MCF 10A (cell line): ENCODE results near the gene PRRC2A. TPM values are rescaled to one million over a fixed set of nuclear protein-coding genes. Genes with fewer than 3 reads are reported as not detected.

Experiments
- BruUV-seq: library from RNA; stranded (reverse); fragments of 400-500 nt; replicated peaks from 2 replicates; lab custom pipeline; 2021; lab: Mats Ljungman, UMichigan
- CTCF ChIA-PET: fragments of 300-600 bp; sonication (Branson Sonifier 250); formaldehyde crosslinking; extraction: SDS; loops from one replicate; lab custom pipeline; 2021; ENCODE audit warnings: antibody characterized with exemption, inconsistent platforms; lab: Yijun Ruan, JAX
- POLR2A ChIA-PET: fragments of 300-600, 350-650 bp; sonication (Branson Sonifier 250); formaldehyde crosslinking; extraction: SDS; loops from one replicate; lab custom pipeline; 2020; ENCODE audit warnings: antibody characterized with exemption, inconsistent platforms; lab: Yijun Ruan, JAX
- DNase-seq: peaks from one replicate; pipeline ENCODE4 v3.0.0-alpha.2; 2018; ENCODE audit not compliant: unreplicated experiment
- H3K27ac Mint-ChIP-seq: one replicate; pipeline ENCODE4 v1.8.0; 2022; ENCODE audit warnings: mild to moderate bottlenecking, low read depth, mixed read lengths; ENCODE audit not compliant: unreplicated experiment
- H3K27me3 Mint-ChIP-seq: one replicate; pipeline ENCODE4 v1.8.0; 2022; ENCODE audit warnings: mixed read lengths; ENCODE audit not compliant: insufficient read depth, unreplicated experiment
- H3K36me3 Mint-ChIP-seq: one replicate; pipeline ENCODE4 v1.8.0; 2022; ENCODE audit warnings: mild to moderate bottlenecking, moderate library complexity, mixed read lengths; ENCODE audit not compliant: insufficient read depth, unreplicated experiment
- H3K4me1 Mint-ChIP-seq: one replicate; pipeline ENCODE4 v1.8.0; 2022; ENCODE audit warnings: mixed read lengths; ENCODE audit not compliant: insufficient read depth, unreplicated experiment
- H3K4me3 Mint-ChIP-seq: one replicate; pipeline ENCODE4 v1.8.0; 2022; ENCODE audit warnings: mild to moderate bottlenecking, moderate library complexity, mixed read lengths; ENCODE audit not compliant: unreplicated experiment
- H3K9me3 Mint-ChIP-seq: one replicate; pipeline ENCODE4 v1.8.0; 2022; ENCODE audit warnings: mixed read lengths; ENCODE audit not compliant: unreplicated experiment
- intact Hi-C: fragments of 100-400 bp; cut with micrococcal nuclease; formaldehyde crosslinking; loops from 2 replicates; pipeline ENCODE4 v1.14.1; 2022
- total RNA-seq: library from RNA; stranded (reverse); gene quantifications from 2 replicates; pipeline ENCODE4 v1.2.3, GENCODE V29; 2022
- TF ChIP-seq, protein P1 (sequence below): fragments of 200-600 bp; IDR thresholded peaks from one replicate; pipeline ENCODE4 v1.8.0; 2022; ENCODE audit warnings: antibody characterized with exemption, mild to moderate bottlenecking; ENCODE audit not compliant: unreplicated experiment

The PRRC2A gene
- total RNA-seq, 1 experiment from 2014 or later, result 247 TPM

DNA sequence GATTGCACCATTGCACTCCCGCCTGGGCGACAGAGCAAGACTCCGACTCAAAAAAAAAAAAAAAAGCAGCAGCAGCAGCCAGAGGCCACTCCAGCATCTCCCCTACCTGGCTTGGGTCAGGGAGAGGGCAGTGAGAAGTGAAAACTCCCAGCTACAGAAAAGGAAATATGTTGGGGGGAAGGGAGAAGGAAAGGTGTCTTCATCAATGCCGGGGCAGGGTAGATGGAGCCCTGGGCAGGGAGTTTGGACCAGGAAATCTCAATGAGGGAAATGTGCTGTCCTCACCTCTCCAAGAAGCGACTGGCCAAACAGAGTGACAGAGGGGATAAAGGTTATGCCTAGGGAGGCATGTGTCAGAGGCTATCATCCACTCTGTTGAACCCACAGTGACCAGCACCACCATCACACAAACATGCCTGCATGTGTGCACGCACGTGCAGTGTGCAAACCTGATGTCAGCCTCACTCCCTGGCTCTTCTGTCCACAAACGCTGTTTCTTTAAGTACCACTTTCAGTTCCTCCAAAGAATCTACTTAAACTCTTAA lies 6.4 kb upstream of the PRRC2A start:
- TF ChIP-seq, protein P1, sequence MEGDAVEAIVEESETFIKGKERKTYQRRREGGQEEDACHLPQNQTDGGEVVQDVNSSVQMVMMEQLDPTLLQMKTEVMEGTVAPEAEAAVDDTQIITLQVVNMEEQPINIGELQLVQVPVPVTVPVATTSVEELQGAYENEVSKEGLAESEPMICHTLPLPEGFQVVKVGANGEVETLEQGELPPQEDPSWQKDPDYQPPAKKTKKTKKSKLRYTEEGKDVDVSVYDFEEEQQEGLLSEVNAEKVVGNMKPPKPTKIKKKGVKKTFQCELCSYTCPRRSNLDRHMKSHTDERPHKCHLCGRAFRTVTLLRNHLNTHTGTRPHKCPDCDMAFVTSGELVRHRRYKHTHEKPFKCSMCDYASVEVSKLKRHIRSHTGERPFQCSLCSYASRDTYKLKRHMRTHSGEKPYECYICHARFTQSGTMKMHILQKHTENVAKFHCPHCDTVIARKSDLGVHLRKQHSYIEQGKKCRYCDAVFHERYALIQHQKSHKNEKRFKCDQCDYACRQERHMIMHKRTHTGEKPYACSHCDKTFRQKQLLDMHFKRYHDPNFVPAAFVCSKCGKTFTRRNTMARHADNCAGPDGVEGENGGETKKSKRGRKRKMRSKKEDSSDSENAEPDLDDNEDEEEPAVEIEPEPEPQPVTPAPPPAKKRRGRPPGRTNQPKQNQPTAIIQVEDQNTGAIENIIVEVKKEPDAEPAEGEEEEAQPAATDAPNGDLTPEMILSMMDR, result no peak
- no peak overlapping the region for H3K4me3 Mint-ChIP-seq

DNA sequence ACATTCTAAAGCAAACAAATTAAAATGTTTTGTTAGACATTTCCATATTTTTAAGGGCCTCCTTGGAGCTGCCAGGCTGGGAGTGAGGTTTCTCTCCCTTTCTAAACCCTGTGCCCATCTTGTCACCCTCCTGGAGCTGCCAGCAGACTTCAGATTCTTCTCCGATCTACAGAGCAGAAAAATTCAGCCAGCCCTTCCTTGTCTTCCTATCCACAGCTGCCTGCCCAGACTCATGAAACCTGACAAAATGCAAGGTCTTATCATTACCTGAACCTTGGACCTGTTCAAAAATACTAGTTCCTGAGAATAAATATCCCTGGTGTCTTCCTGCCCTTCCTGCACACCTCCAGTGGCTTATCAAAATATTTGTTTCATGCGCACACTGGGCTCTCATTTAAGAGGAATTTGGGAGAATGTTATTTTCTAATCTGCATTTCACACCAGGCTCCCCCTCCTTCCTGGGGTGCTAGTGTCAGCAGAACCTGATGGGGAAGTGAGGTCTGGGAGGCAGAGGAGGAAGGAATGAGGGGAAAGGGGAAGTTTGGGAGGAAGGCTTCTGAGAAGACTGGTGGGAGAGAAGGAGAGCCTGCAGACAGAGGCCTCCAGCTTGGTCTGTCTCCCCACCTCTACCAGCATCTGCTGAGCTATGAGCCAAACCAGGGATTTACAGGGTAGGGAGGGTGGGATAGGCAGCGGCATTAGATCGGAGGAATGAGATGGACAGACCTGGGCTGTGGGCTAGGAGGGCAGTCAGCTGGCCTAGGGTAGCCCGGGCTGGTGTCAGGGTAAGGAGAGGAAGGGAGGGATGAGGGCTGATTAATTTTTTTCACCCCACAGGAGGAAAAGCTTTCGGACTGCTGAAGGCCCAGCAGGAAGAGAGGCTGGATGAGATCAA lies 5.6 kb upstream of the PRRC2A start, which contains the start of gene AIF1:
TSS of gene AIF1 (plus strand) at position 551 of the 895 bp plus-strand sequence. CDS start at position 647, 96 bp downstream.
- POLR2A ChIA-PET, result interaction anchor here (0.6 to 1.1 kb wide), 3 partner anchors 37 to 494 kb away, joined by 3 to 4 read pairs (median 3); partner anchors contain the start of genes APOM and BAG6
- BruUV-seq, result no TSS peak

More for the DNA sequence above, 6.4 kb upstream of the PRRC2A start:
- intact Hi-C loops, result no loop called here
- Mint-ChIP-seq H3K27ac (no peak overlapping the region), H3K9me3 (no peaks in the 10 kb centered on the region), H3K27me3 (no peaks in the 10 kb centered on the region), H3K36me3 (no peaks in the 10 kb centered on the region), H3K4me1 (no peaks in the 10 kb centered on the region)
- ChIA-PET POLR2A (interaction anchor here (1.1 kb wide), 1 partner anchor 38 kb away, joined by 3 read pairs; the partner anchor contains the start of gene BAG6), CTCF (interaction anchor here (0.6 kb wide), 1 partner anchor 275 kb away, joined by 3 read pairs; no protein-coding TSS in a partner anchor)
- DNase-seq, result no peak
- no TSS peak for BruUV-seq

DNA sequence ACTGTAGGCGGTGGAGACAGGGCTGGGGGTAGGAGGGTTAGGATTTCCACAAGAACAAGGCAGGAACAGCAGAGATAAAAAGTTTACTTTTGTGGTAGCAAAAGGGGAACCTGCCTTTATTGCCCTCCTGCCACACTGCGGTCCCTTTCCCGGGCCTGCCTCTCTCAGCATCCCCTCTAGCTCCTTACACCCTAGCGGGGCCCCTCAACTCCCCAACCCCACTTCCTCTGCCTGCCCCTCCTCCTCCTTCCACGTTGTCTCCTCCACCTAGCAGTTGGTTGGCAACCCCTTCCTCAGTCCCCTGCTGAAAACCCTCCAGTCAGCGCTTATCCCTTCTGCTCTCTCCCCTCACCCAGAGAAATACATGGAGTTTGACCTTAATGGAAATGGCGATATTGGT lies 4.8 kb upstream of the PRRC2A start:
- POLR2A ChIA-PET, result interaction anchor here (0.7 kb wide), 1 partner anchor 495 kb away, joined by 3 read pairs; no protein-coding TSS in a partner anchor

More for the DNA sequence above, 5.6 kb upstream of the PRRC2A start, which contains the start of gene AIF1:
- CTCF ChIA-PET, result interaction anchor here (1.4 kb wide), 1 partner anchor 16 kb away, joined by 6 read pairs; no protein-coding TSS in a partner anchor
- Mint-ChIP-seq H3K27me3 (no peaks in the 10 kb centered on the region), H3K4me1 (no peaks in the 10 kb centered on the region), H3K27ac (no peak within 1 kb of the TSS), H3K9me3 (no peaks in the 10 kb centered on the region), H3K4me3 (no peak within 1 kb of the TSS), H3K36me3 (no peaks in the 10 kb centered on the region)
- TF ChIP-seq, protein P1, result no peak
- intact Hi-C loops, result no loop called here
- no peak for DNase-seq

More for the DNA sequence above, 4.8 kb upstream of the PRRC2A start:
- no peak for DNase-seq
- no TSS peak for BruUV-seq
- Mint-ChIP-seq H3K9me3 (no peaks in the 10 kb centered on the region), H3K27ac (no peak overlapping the region), H3K4me1 (no peaks in the 10 kb centered on the region), H3K36me3 (no peaks in the 10 kb centered on the region), H3K4me3 (no peak overlapping the region), H3K27me3 (no peaks in the 10 kb centered on the region)
- CTCF ChIA-PET, result interaction anchor here (1.4 kb wide), 1 partner anchor 17 kb away, joined by 6 read pairs; no protein-coding TSS in a partner anchor
- intact Hi-C loops, result no loop called here
- TF ChIP-seq, protein P1, result no peak
